Measurements from ENCODE around the gene SLC11A1. TPM values are rescaled to one million over a fixed set of nuclear protein-coding genes. Genes with fewer than 3 reads are reported as not detected.

The SLC11A1 gene
- total RNA-seq, 3 donors from 2014 or later: 0.05 to 0.61 (median 0.05) TPM

- Mint-ChIP-seq H3K4me1 (ENCODE audit: low read depth) (peaks cover 36% of the 10 kb centered on the region), H3K4me3 (peak overlapping the region; percentile 79), H3K9me3 (no peaks in the 10 kb centered on the region), H3K27me3 (ENCODE audit: low read depth) (no peaks in the 10 kb centered on the region), H3K36me3 (ENCODE audit: insufficient read depth) (no peaks in the 10 kb centered on the region)
- DNase-seq (no peak), ATAC-seq (no peak)
These were observed 13.4 kb downstream of the SLC11A1 start for GRCh38 chr2:218395456-218395825.

GRCh38 chr2:218395826-218396687 lies 14.0 kb downstream of the SLC11A1 start:
- Mint-ChIP-seq H3K4me1 (ENCODE audit: low read depth) (peaks cover 36% of the 10 kb centered on the region), H3K9me3 (no peaks in the 10 kb centered on the region), H3K4me3 (peak overlapping the region; percentile 89), H3K36me3 (ENCODE audit: insufficient read depth) (no peaks in the 10 kb centered on the region), H3K27me3 (ENCODE audit: low read depth) (no peaks in the 10 kb centered on the region)
- DNase-seq (peak; percentile 92), ATAC-seq (peak; percentile 63 to 69)

- DNase-seq (peak; percentile 43), ATAC-seq (no peak)
- H3K27me3 Mint-ChIP-seq (ENCODE audit: low read depth): no peaks in the 10 kb centered on the region
- H3K36me3 Mint-ChIP-seq (ENCODE audit: insufficient read depth): no peaks in the 10 kb centered on the region
- H3K4me1 Mint-ChIP-seq (ENCODE audit: low read depth): peaks cover 41% of the 10 kb centered on the region
- no peaks in the 10 kb centered on the region for H3K9me3 Mint-ChIP-seq
- H3K4me3 Mint-ChIP-seq: peak overlapping the region; percentile 89
These were observed 14.8 kb downstream of the SLC11A1 start for GRCh38 chr2:218396688-218397462.

GRCh38 chr2:218397463-218397819 lies 15.4 kb downstream of the SLC11A1 start:
- peak overlapping the region; percentile 89 for H3K4me3 Mint-ChIP-seq
- H3K36me3 Mint-ChIP-seq (ENCODE audit: insufficient read depth): no peaks in the 10 kb centered on the region
- H3K27me3 Mint-ChIP-seq (ENCODE audit: low read depth): no peaks in the 10 kb centered on the region
- no peak for DNase-seq
- peaks cover 41% of the 10 kb centered on the region for H3K4me1 Mint-ChIP-seq (ENCODE audit: low read depth)
- no peak for ATAC-seq
- no peaks in the 10 kb centered on the region for H3K9me3 Mint-ChIP-seq

- no peaks in the 10 kb centered on the region for H3K9me3 Mint-ChIP-seq
- H3K36me3 Mint-ChIP-seq (ENCODE audit: insufficient read depth): no peaks in the 10 kb centered on the region
- DNase-seq: peak; percentile 13
- ATAC-seq: no peak
- H3K4me1 Mint-ChIP-seq (ENCODE audit: low read depth): peaks cover 42% of the 10 kb centered on the region
- peak overlapping the region; percentile 89 for H3K4me3 Mint-ChIP-seq
- no peaks in the 10 kb centered on the region for H3K27me3 Mint-ChIP-seq (ENCODE audit: low read depth)
These were observed 15.9 kb downstream of the SLC11A1 start for GRCh38 chr2:218397820-218398436.

GRCh38 chr2:218398437-218399390 lies 16.6 kb downstream of the SLC11A1 start:
- H3K27me3 Mint-ChIP-seq (ENCODE audit: low read depth): no peaks in the 10 kb centered on the region
- DNase-seq (peak; percentile 44), ATAC-seq (peak in 1 of 2 donors; percentile 4)
- H3K9me3 Mint-ChIP-seq: no peaks in the 10 kb centered on the region
- peaks cover 3% of the 10 kb centered on the region for H3K36me3 Mint-ChIP-seq (ENCODE audit: insufficient read depth)
- H3K4me3 Mint-ChIP-seq: peak overlapping the region; percentile 89
- peaks cover 48% of the 10 kb centered on the region for H3K4me1 Mint-ChIP-seq (ENCODE audit: low read depth)

GRCh38 chr2:218399391-218400166 lies 17.5 kb downstream of the SLC11A1 start, which contains the start of gene CTDSP1:
TSS of gene CTDSP1 (plus strand) at chr2:218399868. CDS start at chr2:218400091, 223 bp downstream.
- H3K4me3 Mint-ChIP-seq: peak within 1 kb of the TSS; percentile 90
- ATAC-seq (peak; percentile 28 to 42), DNase-seq (peak; percentile 87)
- H3K27me3 Mint-ChIP-seq (ENCODE audit: low read depth): no peaks in the 10 kb centered on the region
- peaks cover 49% of the 10 kb centered on the region for H3K4me1 Mint-ChIP-seq (ENCODE audit: low read depth)
- peaks cover 3% of the 10 kb centered on the region for H3K36me3 Mint-ChIP-seq (ENCODE audit: insufficient read depth)
- no peaks in the 10 kb centered on the region for H3K9me3 Mint-ChIP-seq

GRCh38 chr2:218400167-218400929 lies 18.3 kb downstream of the SLC11A1 start:
- no peaks in the 10 kb centered on the region for H3K9me3 Mint-ChIP-seq
- H3K4me1 Mint-ChIP-seq (ENCODE audit: low read depth): peaks cover 51% of the 10 kb centered on the region
- ATAC-seq (peak; percentile 8 to 13), DNase-seq (peak; percentile 21)
- peak overlapping the region; percentile 90 for H3K4me3 Mint-ChIP-seq
- no peaks in the 10 kb centered on the region for H3K27me3 Mint-ChIP-seq (ENCODE audit: low read depth)
- peaks cover 3% of the 10 kb centered on the region for H3K36me3 Mint-ChIP-seq (ENCODE audit: insufficient read depth)

GRCh38 chr2:218400930-218401881 lies 19.1 kb downstream of the SLC11A1 start:
- Mint-ChIP-seq H3K9me3 (no peaks in the 10 kb centered on the region), H3K4me1 (ENCODE audit: low read depth) (peaks cover 53% of the 10 kb centered on the region), H3K36me3 (ENCODE audit: insufficient read depth) (peaks cover 3% of the 10 kb centered on the region), H3K27me3 (ENCODE audit: low read depth) (no peaks in the 10 kb centered on the region), H3K4me3 (peak overlapping the region; percentile 90)
- DNase-seq (no peak), ATAC-seq (no peak)

- DNase-seq (no peak), ATAC-seq (no peak)
- no peaks in the 10 kb centered on the region for H3K27me3 Mint-ChIP-seq (ENCODE audit: low read depth)
- peaks cover 51% of the 10 kb centered on the region for H3K4me1 Mint-ChIP-seq (ENCODE audit: low read depth)
- H3K36me3 Mint-ChIP-seq (ENCODE audit: insufficient read depth): peaks cover 3% of the 10 kb centered on the region
- peak overlapping the region; percentile 90 for H3K4me3 Mint-ChIP-seq
- no peaks in the 10 kb centered on the region for H3K9me3 Mint-ChIP-seq
These were observed 19.8 kb downstream of the SLC11A1 start for GRCh38 chr2:218401890-218402289.

GRCh38 chr2:218402491-218402901 lies 20.4 kb downstream of the SLC11A1 start:
- H3K4me3 Mint-ChIP-seq: no peak overlapping the region

More at GRCh38 chr2:218402491-218402901, 20.4 kb downstream of the SLC11A1 start:
- H3K27me3 Mint-ChIP-seq (ENCODE audit: low read depth): no peaks in the 10 kb centered on the region
- H3K9me3 Mint-ChIP-seq: no peaks in the 10 kb centered on the region
- DNase-seq (no peak), ATAC-seq (no peak)
- H3K36me3 Mint-ChIP-seq (ENCODE audit: insufficient read depth): peaks cover 3% of the 10 kb centered on the region
- peaks cover 49% of the 10 kb centered on the region for H3K4me1 Mint-ChIP-seq (ENCODE audit: low read depth)
